Hematopoietic multipotent progenitor cell (in vitro differentiated cells): ENCODE data around the gene PDE6D. TPM values are rescaled to one million over a fixed set of nuclear protein-coding genes. Genes with fewer than 3 reads are reported as not detected.
A peak's percentile ranks its signal among the peaks of the same experiment; 100 is the strongest.
"Not testable (repeated sequence)": the region's sequence is repeated elsewhere in the genome, so short reads cannot be mapped to it uniquely, and the experiment has no call there.

Experiments
- DNase-seq, 3 donors: peaks; one replicate each; pipeline ENCODE4 v3.0.0-alpha.2; 2011 to 2015; ENCODE audit warnings: low read depth in 2 of 3, low spot score in 2 of 3
- total RNA-seq: library from RNA; depleted of rRNA; stranded (reverse); fragments of >200 nt; gene quantifications from one replicate; pipeline ENCODE4 v1.2.3, GENCODE V29; 2012

Gene PDE6D
- total RNA-seq, 1 donor: 14.5 TPM

DNA sequence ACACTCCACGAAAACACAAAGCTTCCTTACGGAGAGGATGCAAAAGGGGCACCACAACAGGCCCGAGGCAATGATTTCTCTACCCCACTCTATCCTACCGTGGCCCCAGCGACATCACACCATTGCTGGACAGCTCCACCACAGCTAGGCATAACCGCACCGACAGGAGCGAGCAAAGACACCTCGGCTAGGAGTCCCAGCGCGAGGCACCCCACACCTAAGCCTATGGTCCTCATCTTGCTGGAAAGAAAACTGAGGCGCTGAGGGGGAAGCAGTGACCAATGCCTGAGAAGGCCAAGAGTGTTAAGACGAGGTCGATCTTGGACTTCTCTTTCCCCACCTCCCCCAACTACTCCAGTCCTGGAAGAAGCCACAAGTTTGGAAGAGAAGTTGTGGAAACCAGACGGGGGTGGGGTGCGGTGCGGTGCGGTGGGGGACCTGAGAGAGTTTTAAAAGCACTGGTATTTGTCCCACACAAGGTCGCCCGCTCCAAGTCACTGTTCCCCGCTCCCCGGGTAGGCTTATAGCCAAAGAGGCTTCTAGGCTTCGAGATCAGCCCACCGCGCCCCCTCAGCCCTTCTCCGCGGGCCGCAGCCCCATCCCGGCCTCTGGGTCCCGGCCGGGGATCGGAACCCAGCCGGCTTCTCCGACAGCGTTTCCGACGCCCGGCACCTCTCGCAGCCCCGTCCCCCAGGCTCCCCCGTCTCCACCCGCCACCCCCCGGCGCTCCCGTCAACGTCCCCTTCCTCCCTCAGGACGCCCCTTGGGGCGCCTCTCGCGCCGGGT lies 766 bp downstream of the PDE6D start:
- DNase-seq: peak in 2 of 3 donors; percentile 14 to 26

- DNase-seq: no peak
Observed at GRCh38 chr2:231769170-231770136, 11.6 kb downstream of the PDE6D start.

DNA sequence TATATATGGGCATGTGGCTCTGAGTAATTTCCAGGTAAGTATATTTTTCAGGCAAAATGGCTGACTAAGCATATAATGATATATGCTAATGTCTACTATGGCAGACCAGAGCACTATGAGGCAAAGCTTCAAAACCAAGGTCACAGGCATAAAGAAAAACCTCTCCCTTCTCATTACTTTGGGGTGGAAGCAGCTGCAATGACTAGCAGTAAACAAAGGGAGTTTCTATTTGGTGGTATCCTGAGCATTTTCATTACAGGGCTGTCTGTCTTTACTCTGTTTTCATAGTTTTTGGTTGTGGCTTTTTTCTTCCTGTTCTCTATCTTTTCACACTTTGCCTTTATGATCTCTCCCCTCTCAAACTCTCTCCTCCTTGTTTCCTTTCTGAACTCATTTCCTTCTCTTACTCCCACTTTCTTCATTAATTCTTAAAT lies 15.6 kb downstream of the PDE6D start:
- peak in 2 of 3 donors; percentile 15 to 59 for DNase-seq

- no peak for DNase-seq
Observed at GRCh38 chr2:231764760-231765159, 16.3 kb downstream of the PDE6D start.

GRCh38 chr2:231764124-231764523 lies 17.0 kb downstream of the PDE6D start:
- no peak for DNase-seq

DNA sequence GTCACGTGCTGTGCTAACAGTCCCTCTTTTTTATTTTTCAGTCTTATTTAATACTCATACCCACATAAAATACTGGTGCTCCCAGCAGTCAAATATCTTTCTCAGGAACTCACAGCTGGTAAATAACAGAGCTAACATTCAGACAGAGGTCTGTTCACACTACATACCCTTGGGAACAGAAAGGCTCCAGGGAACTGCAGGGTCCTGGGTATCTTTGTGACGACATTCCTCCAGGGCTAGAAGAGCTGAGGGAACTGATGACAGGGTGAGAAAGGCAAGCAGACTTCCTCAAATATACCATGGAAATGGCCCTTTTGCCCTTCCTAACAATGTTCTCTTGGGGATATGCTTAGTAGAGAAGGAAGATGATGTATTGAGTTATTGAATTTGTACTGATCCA lies 19.3 kb downstream of the PDE6D start:
- DNase-seq: no peak

DNA sequence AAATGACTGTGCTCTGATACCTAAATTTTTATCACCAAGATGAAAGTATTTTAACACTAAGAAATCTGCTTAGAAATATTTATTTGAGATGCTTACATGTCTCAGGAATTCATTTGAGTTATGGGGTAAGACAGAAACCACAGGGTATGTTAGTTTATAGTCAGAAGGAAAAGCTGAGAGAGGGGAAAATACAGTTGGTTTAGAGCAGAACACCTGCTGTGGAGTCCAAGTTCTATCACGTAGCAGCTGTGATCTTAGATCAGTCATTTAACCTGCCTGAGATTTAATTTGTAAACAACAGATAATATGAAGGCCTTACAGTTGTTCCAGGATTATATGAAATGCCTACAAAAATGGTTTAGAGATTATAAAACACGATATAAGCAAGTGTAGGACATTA lies 29.0 kb downstream of the PDE6D start:
- no peak for DNase-seq

DNA sequence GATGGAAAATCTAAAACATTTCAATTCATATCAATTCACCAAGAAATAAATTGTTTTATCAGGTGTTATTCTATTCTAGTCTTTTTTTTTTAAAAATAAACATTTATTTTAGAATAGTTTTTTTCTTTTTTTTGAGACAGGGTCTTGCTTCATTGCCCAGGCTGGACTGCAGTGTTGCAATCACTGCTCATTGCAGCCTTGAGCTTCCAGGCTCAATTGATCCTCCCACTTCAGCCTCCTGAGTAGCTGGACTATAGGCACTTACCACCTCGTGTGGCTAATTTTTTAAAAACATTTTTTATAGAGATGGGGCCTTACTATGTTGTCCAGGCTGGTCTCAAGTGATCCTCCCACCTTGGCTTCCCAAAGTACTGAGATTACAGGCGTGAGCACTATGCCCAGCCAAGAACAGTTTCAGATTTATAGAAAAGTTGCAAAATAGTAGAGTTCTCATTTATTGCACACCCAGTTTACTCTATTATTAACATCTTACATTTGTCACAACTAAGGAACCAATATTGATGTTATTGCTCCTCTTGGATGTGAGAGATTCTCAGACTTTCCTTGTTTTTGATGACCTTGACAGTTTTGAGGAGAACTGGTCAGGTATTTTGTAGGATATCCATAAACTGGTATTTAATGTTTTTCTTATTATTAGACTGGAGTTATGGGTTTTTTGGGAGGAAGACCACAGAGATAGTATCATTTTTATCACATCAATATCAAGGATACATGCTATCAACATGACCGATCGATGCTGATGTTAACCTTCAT lies 29.9 kb downstream of the PDE6D start:
- DNase-seq: no peak

DNA sequence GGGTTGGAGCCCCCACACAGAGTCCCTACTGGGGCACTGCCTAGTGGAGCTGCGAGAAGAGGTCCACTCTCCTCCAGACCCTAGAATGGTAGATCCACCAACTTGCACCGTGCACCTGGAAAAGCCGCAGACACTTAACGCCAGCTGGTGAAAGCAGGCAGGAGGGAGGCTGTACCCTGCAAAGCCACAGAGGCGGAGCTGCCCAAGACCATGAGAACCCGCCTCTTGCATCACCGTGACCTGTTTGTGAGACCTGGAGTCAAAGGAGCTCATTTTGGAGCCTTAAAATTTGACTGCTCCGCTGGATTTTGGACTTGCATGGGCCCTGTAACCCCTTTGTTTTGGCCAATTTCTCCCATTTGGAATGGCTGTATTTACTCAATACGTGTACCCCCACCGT lies 32.1 kb downstream of the PDE6D start:
- DNase-seq: not testable (repeated sequence)

DNA sequence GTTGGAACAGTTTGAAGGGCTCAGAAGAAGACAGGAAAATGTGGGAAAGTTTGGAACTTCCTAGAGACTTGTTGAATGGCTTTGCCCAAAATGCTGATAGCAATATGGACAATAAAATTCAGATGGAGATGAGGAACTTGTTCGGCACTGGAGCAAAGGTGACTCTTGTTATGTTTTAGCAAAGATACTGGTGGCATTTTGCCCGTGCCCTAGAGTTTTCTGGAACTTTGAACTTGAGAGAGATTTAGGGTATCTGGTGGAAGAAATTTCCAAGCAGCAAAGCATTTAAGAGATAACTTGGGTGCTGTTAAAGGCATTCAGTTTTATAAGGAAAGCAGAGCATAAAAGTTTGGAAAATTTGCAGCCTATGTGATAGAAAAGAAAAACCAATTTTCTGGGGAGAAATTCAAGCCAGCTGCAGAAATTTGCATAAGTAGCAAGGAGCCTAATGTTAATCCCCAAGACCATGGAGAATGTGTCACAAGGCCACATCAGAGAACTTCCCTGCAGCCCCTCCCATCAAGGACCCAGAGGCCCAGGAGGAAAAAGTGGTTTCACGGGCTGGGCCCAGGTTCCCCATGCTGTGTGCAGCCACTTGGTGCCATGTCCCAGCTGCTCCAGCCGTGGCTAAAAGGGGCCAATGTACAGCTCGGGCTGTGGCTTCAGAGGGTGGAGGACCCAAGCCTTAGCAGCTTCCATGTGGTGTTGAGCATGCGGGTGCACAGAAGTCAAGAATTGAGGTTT lies 32.8 kb downstream of the PDE6D start:
- DNase-seq: not testable (repeated sequence)

GRCh38 chr2:231745303-231746038 lies 35.6 kb downstream of the PDE6D start:
- DNase-seq: no peak

- DNase-seq: no peak
Observed at GRCh38 chr2:231743376-231744116, 37.5 kb downstream of the PDE6D start.

- no peak for DNase-seq
Observed at GRCh38 chr2:231737761-231738160, 43.3 kb downstream of the PDE6D start.

- DNase-seq: no peak
Observed at GRCh38 chr2:231732604-231733003, 48.5 kb downstream of the PDE6D start.

DNA sequence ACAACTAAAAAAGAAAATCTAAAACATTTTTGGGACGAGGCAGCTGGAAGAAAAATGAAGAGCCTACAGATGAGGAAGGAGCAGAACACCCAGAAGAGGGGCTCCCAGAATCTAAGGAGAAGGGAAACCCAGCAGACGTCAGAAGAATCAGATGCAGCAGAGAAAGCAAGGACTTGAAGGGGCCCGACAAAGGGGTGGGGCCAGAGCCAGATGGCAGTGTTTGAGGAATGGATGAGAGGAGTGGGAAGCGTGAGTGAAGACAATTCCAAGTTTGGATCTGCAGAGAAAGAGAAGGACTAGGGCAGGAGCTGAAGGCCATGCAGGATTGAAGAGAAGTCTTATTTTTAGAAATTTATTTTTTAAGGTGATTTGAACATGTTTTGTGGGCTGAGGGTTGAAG lies 53.5 kb downstream of the PDE6D start:
- no peak for DNase-seq

- no peak for DNase-seq
Observed at GRCh38 chr2:231726276-231726675, 54.8 kb downstream of the PDE6D start.

DNA sequence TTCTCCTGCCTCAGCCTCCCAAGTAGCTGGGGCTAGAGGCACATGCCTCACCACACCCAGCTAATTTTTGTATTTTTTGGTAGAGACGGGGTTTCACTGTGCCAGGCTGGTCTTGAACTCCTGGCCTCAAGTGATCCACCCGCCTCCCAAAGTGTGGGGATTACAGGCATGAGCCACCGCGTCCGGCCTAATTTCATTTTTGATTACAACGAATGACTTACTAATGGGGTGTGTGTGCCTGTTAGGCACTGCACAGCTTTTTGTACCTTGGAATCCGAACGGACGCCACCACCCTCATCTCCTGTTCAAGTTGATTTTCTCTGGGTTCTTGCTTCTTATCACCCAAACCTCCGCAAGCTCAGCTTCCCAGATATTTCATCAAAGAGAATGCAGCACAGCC lies 55.6 kb downstream of the PDE6D start:
- no peak for DNase-seq

DNA sequence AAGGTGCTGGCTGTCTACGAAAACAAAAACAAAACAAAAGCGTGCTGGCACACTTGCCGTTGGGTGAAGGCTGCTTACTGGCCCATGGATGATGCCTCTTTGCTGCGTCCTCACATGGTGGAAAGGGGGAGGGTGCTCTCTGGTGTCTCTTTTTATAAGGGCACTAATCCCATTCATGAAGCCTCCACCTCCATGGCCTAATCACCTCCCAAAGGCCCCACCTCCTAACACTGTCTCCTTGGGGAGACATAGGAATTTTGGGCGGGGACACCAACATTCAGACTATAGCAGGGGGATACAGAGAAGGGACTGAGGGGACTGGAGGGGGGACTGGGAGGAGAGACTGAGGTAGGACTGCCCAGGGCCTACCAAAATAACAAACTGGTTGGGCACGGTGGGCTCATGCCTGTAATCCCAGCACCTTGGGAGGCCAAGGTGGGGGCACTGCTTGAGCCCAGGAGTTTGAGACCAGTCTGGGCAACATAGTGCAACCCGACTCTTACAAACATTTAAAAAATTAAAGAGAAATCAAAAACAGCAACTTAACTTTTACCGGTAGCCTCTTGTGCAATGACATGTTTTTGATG lies 58.3 kb downstream of the PDE6D start:
- DNase-seq: no peak
